Purkinje cell (primary cell): ENCODE measurements around the gene ATP8A2. TPM values are rescaled to one million over a fixed set of nuclear protein-coding genes. Genes with fewer than 3 reads are reported as not detected.

ENCODE experiments used
- polyA plus RNA-seq: library from polyadenylated mRNA; unstranded; fragments of >200 nt; fragmentation: Nextera tagmentation; gene quantifications from 2 replicates; pipeline ENCODE4 v1.2.1, GENCODE V29; 2014

ATP8A2 gene
- 25.3 and 36.4 TPM in 2 replicates for polyA plus RNA-seq

GRCh38 chr13:25371875-25372283, at the start of gene ATP8A2:
Gene ATP8A2 (plus strand): TSS chr13:25371974. CDS start chr13:25372213, 239 bp downstream.

GRCh38 chr13:26051657-26052311, 680.0 kb downstream of the ATP8A2 start, which contains the start of gene SHISA2:
Gene SHISA2 (minus strand): TSS chr13:26052016. CDS start chr13:26050975, 1,041 bp downstream.

Other genes with a start within 250 kb of the ATP8A2 start
- 11.0 and 15.7 TPM in 2 replicates for gene AMER2, start 199.7 kb upstream of the ATP8A2 start, polyA plus RNA-seq
- gene MTMR6, start 84.5 kb upstream of the ATP8A2 start, polyA plus RNA-seq, result 27.0 and 30.4 TPM in 2 replicates
- gene NUP58, start 70.3 kb upstream of the ATP8A2 start, polyA plus RNA-seq, result 19.3 and 19.4 TPM in 2 replicates